OCI-LY1 (cell line): ENCODE results near the gene FLT3.

Experiments
- EZH2 ChIP-seq: fragments of 200-600 bp; sonication (generic), shearing (Covaris generic); IDR thresholded peaks from 2 replicates; pipeline ENCODE4 v1.8.0; 2017; ENCODE audit warnings: borderline replicate concordance, mixed run types, mild to moderate bottlenecking, antibody characterized with exemption, low read length, moderate library complexity, mixed read lengths
- TF ChIP-seq, protein P1 (sequence below): fragments of 200-600 bp; sonication (generic), shearing (Covaris generic); IDR thresholded peaks from 2 replicates; pipeline ENCODE4 v1.5.1; 2017; ENCODE audit warnings: mild to moderate bottlenecking, antibody characterized with exemption, low read length, moderate library complexity, mixed read lengths

DNA sequence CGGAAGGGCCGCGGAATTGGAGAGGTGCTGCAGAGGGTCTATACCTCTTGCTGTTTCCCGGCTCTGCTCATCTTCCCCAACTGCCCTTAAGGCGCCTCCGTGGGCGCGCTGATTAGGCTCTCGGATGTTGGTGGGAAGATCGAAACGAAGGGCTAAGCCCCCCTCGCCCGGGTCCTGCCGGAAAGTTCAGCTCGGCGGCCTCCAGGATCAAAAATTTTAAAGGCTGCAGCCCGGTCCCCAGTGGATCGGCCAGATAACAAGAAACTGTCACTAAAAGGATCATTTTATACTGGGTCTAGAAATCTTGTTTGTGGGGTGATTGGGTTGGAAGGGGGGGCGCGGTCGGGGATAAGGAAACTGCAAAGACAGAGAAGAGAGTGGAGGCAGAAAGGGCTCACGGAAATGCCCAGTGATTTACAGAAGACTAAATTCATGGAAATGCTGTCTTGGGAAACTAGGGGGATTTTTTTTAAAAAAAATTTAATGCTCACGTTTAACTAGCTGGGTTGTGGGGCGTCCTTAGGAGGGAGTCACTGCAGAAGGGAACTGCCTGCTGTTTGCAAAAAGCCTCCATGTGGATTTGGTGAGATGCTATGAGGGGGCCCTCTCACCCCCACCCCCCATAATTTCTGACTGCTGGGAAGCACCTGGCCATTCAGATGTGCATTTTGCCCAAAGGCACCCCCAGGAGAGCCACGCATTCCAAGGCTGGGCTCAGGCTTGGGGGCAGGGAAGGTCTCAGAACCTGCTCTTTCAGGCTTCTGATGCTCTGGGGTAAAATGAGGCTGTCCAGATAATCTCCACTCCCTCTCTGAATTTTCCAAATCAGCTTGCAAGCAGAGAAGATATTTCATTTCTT, 138.9 kb downstream of the FLT3 start:
- TF ChIP-seq, protein P1, sequence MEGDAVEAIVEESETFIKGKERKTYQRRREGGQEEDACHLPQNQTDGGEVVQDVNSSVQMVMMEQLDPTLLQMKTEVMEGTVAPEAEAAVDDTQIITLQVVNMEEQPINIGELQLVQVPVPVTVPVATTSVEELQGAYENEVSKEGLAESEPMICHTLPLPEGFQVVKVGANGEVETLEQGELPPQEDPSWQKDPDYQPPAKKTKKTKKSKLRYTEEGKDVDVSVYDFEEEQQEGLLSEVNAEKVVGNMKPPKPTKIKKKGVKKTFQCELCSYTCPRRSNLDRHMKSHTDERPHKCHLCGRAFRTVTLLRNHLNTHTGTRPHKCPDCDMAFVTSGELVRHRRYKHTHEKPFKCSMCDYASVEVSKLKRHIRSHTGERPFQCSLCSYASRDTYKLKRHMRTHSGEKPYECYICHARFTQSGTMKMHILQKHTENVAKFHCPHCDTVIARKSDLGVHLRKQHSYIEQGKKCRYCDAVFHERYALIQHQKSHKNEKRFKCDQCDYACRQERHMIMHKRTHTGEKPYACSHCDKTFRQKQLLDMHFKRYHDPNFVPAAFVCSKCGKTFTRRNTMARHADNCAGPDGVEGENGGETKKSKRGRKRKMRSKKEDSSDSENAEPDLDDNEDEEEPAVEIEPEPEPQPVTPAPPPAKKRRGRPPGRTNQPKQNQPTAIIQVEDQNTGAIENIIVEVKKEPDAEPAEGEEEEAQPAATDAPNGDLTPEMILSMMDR, result no peak
- TF ChIP-seq EZH2, result no peak
